GM21528 (cell line): Measurements from ENCODE around the gene TSPAN5.
"Not testable (repeated sequence)": the region's sequence is repeated elsewhere in the genome, so short reads cannot be mapped to it uniquely, and the experiment has no call there.

ENCODE experiments used
- ATAC-seq: cut with Tn5 transposase; IDR thresholded peaks from one replicate; pipeline ENCODE4 v1.9.1; 2021; ENCODE audit warnings: mild to moderate bottlenecking, moderate library complexity; ENCODE audit not compliant: unreplicated experiment, low FRiP score

TSPAN5 gene

DNA sequence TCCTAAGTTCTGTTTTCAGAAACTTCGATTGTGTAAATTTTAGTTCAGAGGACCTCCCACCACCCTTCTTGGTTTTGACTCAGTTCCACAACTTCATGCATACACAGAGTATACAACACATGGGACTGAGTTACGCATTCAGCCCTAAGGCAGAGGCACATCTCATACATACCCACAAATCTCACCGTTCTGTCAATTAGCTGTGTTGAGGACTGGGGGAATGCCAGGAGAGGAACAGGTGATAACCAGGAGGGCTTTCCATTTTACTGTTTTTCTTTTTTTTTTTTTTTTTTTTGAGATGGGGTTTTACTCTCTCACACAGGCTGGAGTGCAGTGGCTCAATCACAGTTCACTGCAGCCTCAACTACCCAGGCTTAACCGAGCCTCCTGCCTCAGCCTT, 150.2 kb downstream of the TSPAN5 start:
- ATAC-seq: no peak

GRCh38 chr4:98507299-98507698, 151.1 kb downstream of the TSPAN5 start:
- ATAC-seq: no peak

- ATAC-seq: no peak
Measured at GRCh38 chr4:98506462-98507132, 151.8 kb downstream of the TSPAN5 start.

- no peak for ATAC-seq
Measured at GRCh38 chr4:98505992-98506391, 152.4 kb downstream of the TSPAN5 start.

DNA sequence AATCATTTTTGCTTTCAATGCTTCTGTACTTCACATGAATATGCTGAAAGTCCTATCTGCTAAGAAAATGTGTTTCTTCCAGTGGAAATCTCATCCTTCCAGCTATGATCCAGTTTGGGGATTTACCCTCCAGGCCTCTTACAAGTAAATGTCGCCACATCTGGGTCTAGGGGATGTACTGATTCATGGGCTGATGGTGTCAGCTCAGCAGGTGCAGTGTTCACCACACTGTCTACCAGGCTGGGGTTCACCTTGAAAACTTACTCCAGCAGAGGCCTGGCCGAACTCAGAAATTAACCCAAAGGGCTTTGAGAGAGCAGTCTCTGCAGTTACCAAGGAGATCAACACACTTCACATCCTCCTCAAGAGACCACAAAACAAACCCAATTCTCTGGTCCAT, 154.3 kb downstream of the TSPAN5 start:
- ATAC-seq: no peak

DNA sequence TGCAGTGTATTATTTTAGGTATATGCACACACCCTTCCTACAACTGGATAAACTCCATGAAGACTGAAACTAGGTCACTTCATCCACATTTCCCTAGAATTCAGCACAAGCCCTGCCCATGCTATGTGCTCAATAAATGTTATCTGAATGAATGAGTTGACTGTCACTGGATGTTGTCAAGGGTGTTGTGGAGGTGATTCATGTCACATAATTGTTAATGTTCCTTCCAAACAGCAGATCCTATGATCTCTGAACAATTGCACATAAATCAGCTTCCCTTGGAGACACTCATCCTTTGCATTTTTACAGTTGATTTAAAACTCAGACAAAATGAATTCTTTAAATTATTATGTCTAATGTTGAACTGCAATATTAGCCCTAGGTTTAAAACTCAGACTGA, 154.7 kb downstream of the TSPAN5 start:
- no peak for ATAC-seq

- ATAC-seq: no peak
Measured at GRCh38 chr4:98502624-98503023, 155.8 kb downstream of the TSPAN5 start.

- ATAC-seq: no peak
Measured at GRCh38 chr4:98502031-98502430, 156.4 kb downstream of the TSPAN5 start.

DNA sequence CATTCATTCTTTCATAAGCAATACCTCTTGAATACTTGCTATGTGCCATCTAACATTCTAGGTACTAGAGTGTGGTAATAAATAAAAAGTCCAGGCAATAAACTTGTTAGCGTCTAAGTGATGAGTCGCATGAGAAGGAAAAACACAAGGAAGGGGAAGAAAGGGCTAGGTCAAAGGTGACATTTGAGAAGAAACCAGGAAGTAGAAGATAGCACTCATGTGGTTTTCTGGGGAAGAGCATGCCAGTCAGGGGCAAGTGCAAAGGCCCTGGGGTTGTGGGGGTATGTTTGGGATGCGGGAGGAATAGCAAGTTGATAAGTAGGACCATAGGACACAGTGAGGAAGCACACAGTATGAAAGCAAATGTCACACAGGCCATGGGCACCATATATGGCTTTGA, 157.0 kb downstream of the TSPAN5 start:
- no peak for ATAC-seq

DNA sequence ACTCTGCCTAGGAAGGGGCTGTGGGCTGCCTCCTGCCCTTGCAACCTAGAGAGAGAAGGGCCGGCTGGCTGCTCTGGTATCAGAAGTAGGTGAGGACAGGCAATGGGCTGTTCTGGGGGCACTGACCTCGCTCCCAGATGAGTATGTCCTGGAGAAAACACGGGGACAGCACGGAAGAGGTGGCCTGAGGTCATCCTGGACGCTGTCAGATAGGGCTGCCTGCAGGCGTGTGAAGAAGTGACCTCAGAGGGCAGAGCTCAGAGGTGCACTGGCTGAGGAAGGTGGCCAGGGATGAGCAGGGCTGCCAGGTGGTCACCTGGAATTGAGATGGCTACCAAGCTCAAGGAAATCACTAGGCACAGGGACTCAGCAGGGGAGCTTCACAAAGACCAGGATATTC, 159.6 kb downstream of the TSPAN5 start:
- ATAC-seq: no peak

- no peak for ATAC-seq
Measured at GRCh38 chr4:98496152-98496845, 162.1 kb downstream of the TSPAN5 start.

GRCh38 chr4:98493296-98493695, 165.1 kb downstream of the TSPAN5 start:
- ATAC-seq: peak; percentile 79

- no peak for ATAC-seq
Measured at GRCh38 chr4:98491899-98492559, 166.4 kb downstream of the TSPAN5 start.

GRCh38 chr4:98490251-98490650, 168.2 kb downstream of the TSPAN5 start:
- ATAC-seq: no peak

- no peak for ATAC-seq
Measured at GRCh38 chr4:98485816-98486345, 172.5 kb downstream of the TSPAN5 start.

DNA sequence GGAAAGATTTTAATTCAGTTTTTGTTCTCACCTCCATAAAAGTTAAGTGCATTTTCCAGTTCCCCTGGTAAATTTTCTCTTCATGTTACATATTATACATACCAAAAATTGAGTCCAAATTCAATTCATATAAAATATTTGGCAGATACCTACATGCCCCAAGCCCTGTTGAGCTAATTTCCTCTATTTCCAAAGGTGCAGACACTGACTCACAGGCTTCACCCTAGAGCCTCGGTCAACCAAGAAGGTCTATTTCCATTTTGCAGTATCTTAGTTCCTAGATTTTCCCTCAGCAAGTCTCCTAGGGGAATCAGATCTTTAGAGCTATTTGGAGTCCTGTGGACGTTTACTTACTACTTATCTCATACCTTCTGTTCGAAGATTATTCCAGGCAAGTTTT, 174.4 kb downstream of the TSPAN5 start:
- no peak for ATAC-seq

DNA sequence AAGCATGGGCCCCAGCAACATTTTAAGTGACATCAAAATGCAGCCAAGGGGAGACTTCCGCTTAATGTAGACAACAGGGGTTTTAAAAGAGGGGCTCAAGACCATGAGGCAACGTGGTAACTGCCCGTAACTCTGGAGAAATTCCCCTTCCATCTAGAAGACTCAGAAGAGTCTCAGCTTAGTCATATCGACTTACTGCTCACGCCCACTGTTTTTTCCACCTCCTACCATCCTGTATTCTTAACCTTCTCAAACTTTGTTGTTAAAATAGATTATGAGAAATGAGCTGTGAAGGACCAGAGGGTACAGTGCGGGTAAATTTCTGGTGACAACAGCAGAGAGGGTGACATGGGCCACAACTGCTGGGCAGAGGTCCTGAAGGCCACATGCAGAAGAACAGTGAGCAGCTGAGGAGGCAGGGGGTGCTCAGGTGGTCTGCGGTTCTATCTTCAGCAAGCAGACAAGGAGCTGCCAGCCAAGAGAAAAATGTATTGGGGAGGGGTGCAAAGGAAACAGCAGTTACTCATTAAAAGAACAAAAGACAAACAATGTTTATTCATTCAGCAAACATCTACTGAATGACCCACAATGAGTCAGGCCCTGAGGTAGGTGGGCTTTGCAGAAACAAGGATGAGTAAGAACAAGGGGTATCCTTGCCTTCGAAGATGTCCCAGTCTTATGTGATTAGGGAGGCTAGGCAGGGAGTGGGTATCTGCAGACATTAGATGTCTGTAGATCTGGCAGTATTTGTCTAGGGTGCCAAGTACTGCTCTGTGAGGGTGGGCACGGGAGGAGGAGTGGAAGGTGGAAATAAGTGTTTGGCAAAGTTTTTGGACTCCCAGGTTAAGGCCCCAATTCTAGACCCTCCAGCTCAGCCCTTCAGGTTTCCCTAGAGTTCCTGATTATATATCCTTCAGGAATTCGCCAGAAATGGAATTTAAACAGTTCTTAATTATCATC, 175.3 kb downstream of the TSPAN5 start:
- ATAC-seq: peak; percentile 90

- ATAC-seq: peak; percentile 18
Measured at GRCh38 chr4:98482503-98482846, 175.9 kb downstream of the TSPAN5 start.

DNA sequence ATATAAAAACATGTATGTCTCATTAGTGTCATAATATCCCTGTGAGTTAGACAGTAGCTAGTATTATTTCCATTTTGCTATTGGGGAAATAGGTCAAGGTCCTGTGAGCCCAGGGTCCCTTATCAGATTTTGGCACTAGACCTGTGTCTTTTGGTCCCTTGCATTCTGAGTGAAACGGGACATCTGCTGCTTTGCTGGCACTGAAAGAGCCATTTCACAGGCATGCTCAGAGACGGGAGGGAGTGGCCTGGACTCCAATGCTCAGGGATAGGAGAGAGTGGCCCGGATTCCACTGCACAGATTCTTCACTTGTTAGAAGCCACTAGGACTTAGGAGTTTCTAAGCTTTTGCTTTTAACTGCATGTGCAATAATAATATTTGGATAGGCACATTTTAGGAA, 177.2 kb downstream of the TSPAN5 start:
- no peak for ATAC-seq

DNA sequence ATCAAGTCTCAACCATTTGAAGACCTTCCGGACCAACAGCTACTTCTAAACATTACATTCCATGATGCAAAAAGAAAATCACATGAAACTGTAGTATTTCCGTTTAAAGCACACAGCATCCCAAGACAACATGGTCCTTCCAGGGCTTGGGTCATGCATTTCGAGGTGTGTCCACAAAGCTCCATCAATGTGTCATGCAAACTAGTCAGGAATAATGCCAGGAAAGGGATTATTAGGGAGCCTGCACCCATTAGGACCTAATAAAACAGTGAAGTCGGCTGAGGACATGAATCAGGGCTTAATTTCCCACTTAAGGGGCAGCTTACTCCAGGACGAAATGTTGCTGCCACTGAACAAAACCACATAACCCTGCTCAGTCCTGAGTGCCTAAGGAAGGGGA, 177.9 kb downstream of the TSPAN5 start:
- ATAC-seq: no peak

- ATAC-seq: not testable (repeated sequence)
Measured at GRCh38 chr4:98479590-98479989, 178.8 kb downstream of the TSPAN5 start.
